ENCODE data around the gene RNF115. TPM values are rescaled to one million over a fixed set of nuclear protein-coding genes. Genes with fewer than 3 reads are reported as not detected.

RNF115 gene
- total and polyA plus RNA-seq, 2 of the 4 experiments (the other 2 are of a cell fraction): 13.5 to 22.9 TPM

- Histone ChIP-seq H3K4ac (ENCODE audit: low read depth, low read length) (no peak overlapping the region), H4K8ac (ENCODE audit: low read depth in 2 of 2, low read length in 2 of 2) (no peak overlapping the region), H3K27ac (ENCODE audit: insufficient read depth, low read length) (no peak overlapping the region), H2BK20ac (ENCODE audit: low read depth, low read length) (0 out of 2 replicates have a peak overlapping the region, but pooled peaks have one; percentile 1), H4K20me1 (ENCODE audit: insufficient read depth, low read length) (no peaks in the 10 kb centered on the region), H3K27me3 (ENCODE audit: control insufficient read depth, insufficient read depth, low read length) (no peaks in the 10 kb centered on the region), H2AK5ac (ENCODE audit: low read depth, low read length) (no peak overlapping the region), H3K9me3 (ENCODE audit: control insufficient read depth, insufficient read depth, low read length) (no peaks in the 10 kb centered on the region), H3K9me1 (ENCODE audit: insufficient read depth, low read length) (peaks cover 15% of the 10 kb centered on the region), H3K9ac (ENCODE audit: low read depth, low read length) (no peak overlapping the region), H2BK120ac (ENCODE audit: low read depth, low read length) (no peak overlapping the region), H3K14ac (replicated peaks; ENCODE audit: low read depth, low read length) (0 out of 2 replicates have a peak overlapping the region, but pooled peaks have one; percentile 14), H4K91ac (ENCODE audit: insufficient read depth, low read depth, low read length) (no peak overlapping the region), H3K56ac (ENCODE audit: extremely low read depth, insufficient read depth, low read length) (no peak overlapping the region), H4K5ac (ENCODE audit: low read depth, low read length) (no peak overlapping the region), H2AFZ (replicated peaks; ENCODE audit: low read length, poor library complexity) (no peak overlapping the region), H3K23ac (ENCODE audit: low read depth, low read length) (no peak overlapping the region), H3K4me2 (ENCODE audit: low read depth, low read length) (no peak overlapping the region), H3K4me3 (ENCODE audit: insufficient read depth, low read depth, low read length) (no peak overlapping the region), H2BK15ac (ENCODE audit: low read depth, low read length) (no peak overlapping the region), H3K36me3 (ENCODE audit: control insufficient read depth, insufficient read depth, low read length) (no peaks in the 10 kb centered on the region), H2BK5ac (ENCODE audit: low read depth, low read length, poor library complexity, severe bottlenecking) (no peak overlapping the region), H3K79me1 (ENCODE audit: low read depth in 1 of 2, low read length in 2 of 2) (no peaks in the 10 kb centered on the region), H2AK9ac (replicated peaks; ENCODE audit: low read depth, low read length, poor library complexity) (no peak overlapping the region), H3K18ac (ENCODE audit: low read depth, low read length) (no peak overlapping the region), H3K4me1 (ENCODE audit: control insufficient read depth, insufficient read depth, low read length) (peaks cover 17% of the 10 kb centered on the region)
- DNase-seq: peak; percentile 59
- no CpG with 5 or more reads among the region's 2 CpGs for WGBS, 2 experiments (ENCODE audit: extremely low coverage in 2 of 2, insufficient read length in 1 of 2)
- no TSS peak for BruUV-seq (replicated peaks)
- in situ Hi-C loops (cut with MboI; ENCODE audit: low sequenced_read_pairs) (no loop called here), intact Hi-C loops (cut with micrococcal nuclease) (no loop called here), dilution Hi-C loops (cut with HindIII; ENCODE audit: low sequenced_read_pairs, unreplicated experiment) (no loop called here)
- peak; percentile 54 for ATAC-seq (ENCODE audit: low read depth)
- TF ChIP-seq RFX5 (IDR thresholded peaks at IDR 0.05; ENCODE audit: low read depth, low read length) (no peak), NFE2L2 (IDR thresholded peaks at IDR 0.05; ENCODE audit: low read depth, low read length) (no peak), FOS (IDR thresholded peaks at IDR 0.05; ENCODE audit: low read depth, low read length) (0 out of 2 replicates have a peak, but pooled peaks have one; percentile 22), SMC3 (IDR thresholded peaks at IDR 0.05; ENCODE audit: low read depth, low read length) (no peak), MAFK (IDR thresholded peaks at IDR 0.05; ENCODE audit: low read depth, low read length) (0 out of 2 replicates have a peak, but pooled peaks have one; percentile 1), RCOR1 (IDR thresholded peaks at IDR 0.05; ENCODE audit: insufficient replicate concordance, low read length) (no peak), CTCF (conservative IDR thresholded peaks at IDR 0.05; ENCODE audit: low read depth, low read length) (no peak)
- CTCF ChIA-PET: no interaction called here
- POLR2A ChIA-PET (ENCODE audit: unreplicated experiment): no interaction called here
These were observed 117.7 kb downstream of the RNF115 start for GRCh38 chr1:145706086-145706664.

Measured in IMR-90 (cell line).